Subcutaneous abdominal adipose tissue (tissue), 5 donors: ENCODE results near the gene PLK4.

ENCODE experiments used
- H3K27ac ChIP-seq: one replicate; pipeline ENCODE4 v1.7.0; 2013; ENCODE audit warnings: low read depth, mild to moderate bottlenecking, inconsistent platforms, low read length, moderate library complexity
- H3K27me3 ChIP-seq, 5 donors: one replicate each; pipeline ENCODE4 v1.7.0; 2013; ENCODE audit warnings: low read length in 5 of 5, inconsistent platforms in 1 of 5; ENCODE audit not compliant: control insufficient read depth in 5 of 5, insufficient read depth in 4 of 5
- H3K36me3 ChIP-seq, 5 donors: one replicate each; pipeline ENCODE4 v1.7.0; 2013; ENCODE audit warnings: low read length in 5 of 5; ENCODE audit not compliant: control insufficient read depth in 5 of 5, insufficient read depth in 5 of 5
- H3K4me1 ChIP-seq, 5 donors: one replicate each; pipeline ENCODE4 v1.7.0; 2013; ENCODE audit warnings: low read length in 5 of 5, mild to moderate bottlenecking in 3 of 5, moderate library complexity in 1 of 5; ENCODE audit not compliant: control insufficient read depth in 5 of 5, insufficient read depth in 5 of 5
- H3K4me3 ChIP-seq, 5 donors: one replicate each; pipeline ENCODE4 v1.7.0; 2013; ENCODE audit warnings: low read length in 5 of 5, low read depth in 1 of 5
- H3K9ac ChIP-seq, 5 donors: one replicate each; pipeline ENCODE4 v1.7.0; 2013; ENCODE audit warnings: low read length in 5 of 5, mild to moderate bottlenecking in 4 of 5, moderate library complexity in 3 of 5
- H3K9me3 ChIP-seq, 5 donors: one replicate each; pipeline ENCODE4 v1.7.0; 2013; ENCODE audit warnings: low read length in 5 of 5; ENCODE audit not compliant: control insufficient read depth in 5 of 5
- donor health status: healthy.
- donor health status: healthy.
- donor health status: healthy.
- donor health status: healthy.
- donor health status: healthy.

PLK4 gene

DNA sequence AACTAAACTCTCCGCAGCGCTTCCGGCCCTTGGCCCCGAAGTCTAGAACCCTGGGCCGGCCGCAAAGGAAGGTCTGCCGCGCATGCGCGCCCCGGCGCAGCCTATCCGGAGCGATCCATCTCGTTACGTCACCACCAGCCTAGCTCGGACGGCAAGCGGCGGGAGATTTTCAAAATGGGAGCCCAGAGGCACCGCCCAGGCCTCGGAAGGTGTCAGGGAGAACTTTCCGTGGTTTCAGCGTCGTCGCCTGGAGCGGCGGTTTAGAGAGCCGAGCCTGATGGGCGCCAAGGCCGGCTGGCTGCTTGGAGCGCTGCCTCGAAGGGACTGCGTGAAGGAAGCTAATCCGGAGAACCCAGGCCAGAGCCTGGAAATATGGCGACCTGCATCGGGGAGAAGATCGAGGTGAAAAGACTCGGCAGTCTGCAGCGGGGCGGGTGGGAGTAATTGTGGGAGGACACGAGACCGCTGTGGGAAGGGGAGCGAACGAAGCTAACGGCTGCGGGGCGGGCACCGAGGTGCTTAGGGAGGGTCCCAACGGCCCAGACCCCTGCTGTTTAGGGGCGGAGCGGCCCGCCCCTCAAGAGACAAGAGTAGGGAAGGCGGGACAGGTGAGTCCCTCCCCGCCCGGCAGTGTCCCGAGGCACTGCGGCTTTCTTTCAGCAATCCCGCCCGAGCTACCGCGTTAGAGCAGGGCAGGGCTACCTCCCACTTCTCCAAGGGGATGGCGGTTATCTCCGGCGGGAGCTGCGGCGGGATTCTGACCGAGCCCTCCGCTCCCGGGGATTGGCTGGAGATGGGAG, at the start of gene PLK4:
Gene PLK4 (plus strand): TSS at position 131 of the 800 bp plus-strand sequence. CDS start 242 bp downstream, at position 373.
- Histone ChIP-seq H3K9ac (peak within 1 kb of the TSS; percentile 60 to 91 (median 78)), H3K27ac (peak within 1 kb of the TSS; percentile 56), H3K4me1 (peaks cover 3 to 15% (median 13%) of the 10 kb centered on the region in 5 donors), H3K27me3 (no peaks in the 10 kb centered on the region), H3K9me3 (no peaks in the 10 kb centered on the region), H3K4me3 (peak within 1 kb of the TSS; percentile 83 to 99 (median 96)), H3K36me3 (peaks cover 0 to 5% (median 0%) of the 10 kb centered on the region in 5 donors)

DNA sequence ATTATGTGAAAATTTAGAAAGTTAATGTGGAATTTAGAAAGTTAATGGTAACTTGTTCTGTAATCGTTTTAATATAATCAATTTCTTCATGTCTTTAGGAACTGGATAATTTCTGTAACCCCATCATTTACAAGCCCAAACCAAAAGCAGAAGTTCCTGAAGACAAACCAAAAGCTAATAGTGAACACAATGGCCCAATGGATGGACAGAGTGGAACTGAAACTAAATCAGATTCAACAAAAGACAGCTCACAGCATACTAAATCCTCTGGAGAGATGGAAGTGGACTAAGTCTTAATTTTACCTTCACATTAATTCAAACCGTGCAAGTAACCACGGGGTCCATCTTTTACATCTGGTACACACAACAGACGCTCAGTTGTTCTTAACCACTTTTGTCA, 48.1 kb upstream of the PLK4 start:
- Histone ChIP-seq H3K9me3 (no peaks in the 10 kb centered on the region), H3K9ac (no peak overlapping the region), H3K4me1 (no peaks in the 10 kb centered on the region), H3K27me3 (no peaks in the 10 kb centered on the region), H3K36me3 (peaks cover 0 to 8% (median 0%) of the 10 kb centered on the region in 5 donors), H3K4me3 (no peak overlapping the region), H3K27ac (no peak overlapping the region)

DNA sequence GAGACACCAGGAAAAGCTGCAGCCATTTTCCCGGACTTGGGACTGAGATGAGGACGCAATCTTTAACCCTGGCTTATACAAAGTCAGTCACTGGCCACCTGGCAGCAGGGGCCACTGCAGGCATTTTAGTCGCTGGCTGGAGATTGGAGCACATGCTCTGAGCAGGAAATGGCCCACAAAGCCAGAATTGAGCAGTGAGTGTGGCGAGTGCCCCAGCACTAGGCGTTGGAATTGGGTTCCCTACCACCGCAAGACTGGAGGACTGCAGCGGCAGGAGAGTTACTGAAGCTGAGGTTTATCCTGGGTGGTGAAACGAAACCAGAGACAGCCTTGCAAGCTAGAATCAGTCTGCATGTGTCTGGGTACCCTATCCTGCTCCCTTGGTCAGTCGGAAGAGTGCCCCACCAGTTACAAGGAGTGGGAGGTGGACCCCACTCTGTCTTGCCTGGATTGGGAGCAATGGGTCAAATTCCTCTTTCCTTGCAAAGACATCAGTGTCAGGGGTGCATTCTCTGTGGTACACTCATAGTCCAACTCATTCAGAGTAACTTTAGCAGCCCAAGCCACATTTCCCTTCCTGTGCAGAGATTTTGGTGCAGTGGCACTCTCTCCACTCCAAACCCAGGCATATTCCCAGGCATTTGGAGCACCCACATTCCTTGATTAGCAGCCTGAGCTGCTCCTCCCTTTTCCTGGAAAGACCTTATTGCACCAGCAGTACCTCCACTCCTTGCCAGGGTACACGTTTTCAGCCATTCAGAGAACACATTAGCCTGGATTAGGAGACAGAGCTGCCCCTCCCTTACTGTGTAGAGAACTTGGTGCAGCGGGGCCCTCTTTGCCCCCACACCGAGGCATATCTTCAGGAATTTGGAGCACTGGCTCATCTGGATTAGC, 36.7 kb upstream of the PLK4 start:
- Histone ChIP-seq H3K9me3 (peaks cover 2 to 8% (median 5%) of the 10 kb centered on the region in 5 donors), H3K4me3 (no peak overlapping the region), H3K27me3 (no peaks in the 10 kb centered on the region), H3K27ac (no peak overlapping the region), H3K4me1 (no peaks in the 10 kb centered on the region), H3K36me3 (peaks cover 0 to 3% (median 0%) of the 10 kb centered on the region in 5 donors), H3K9ac (no peak overlapping the region)

DNA sequence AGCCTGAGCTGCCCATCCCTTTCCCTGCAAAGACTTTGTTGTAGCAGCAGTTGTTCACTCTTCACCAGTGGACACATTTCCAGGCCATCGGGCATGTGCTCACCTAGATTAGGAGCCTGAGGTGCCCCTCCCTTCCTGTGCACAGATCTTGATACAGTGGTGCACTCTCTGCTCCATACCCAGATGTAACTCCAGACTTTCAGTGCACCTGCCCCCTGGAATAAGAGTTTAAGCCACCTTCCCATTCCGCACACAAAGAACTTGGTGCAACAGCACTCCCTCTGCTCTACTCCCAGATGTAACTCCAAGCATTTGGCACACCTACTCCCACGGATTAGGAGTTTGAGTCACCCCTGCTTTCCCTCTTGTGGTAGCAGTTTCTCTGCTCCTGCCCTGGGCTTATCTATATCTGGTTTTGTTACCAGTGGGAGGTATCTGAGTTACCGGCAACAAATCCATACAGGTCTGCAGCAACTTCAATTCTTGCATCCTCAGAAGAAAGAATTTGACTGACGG, 36.0 kb upstream of the PLK4 start:
- H3K9me3 ChIP-seq: peaks cover 5 to 14% (median 7%) of the 10 kb centered on the region in 5 donors

DNA sequence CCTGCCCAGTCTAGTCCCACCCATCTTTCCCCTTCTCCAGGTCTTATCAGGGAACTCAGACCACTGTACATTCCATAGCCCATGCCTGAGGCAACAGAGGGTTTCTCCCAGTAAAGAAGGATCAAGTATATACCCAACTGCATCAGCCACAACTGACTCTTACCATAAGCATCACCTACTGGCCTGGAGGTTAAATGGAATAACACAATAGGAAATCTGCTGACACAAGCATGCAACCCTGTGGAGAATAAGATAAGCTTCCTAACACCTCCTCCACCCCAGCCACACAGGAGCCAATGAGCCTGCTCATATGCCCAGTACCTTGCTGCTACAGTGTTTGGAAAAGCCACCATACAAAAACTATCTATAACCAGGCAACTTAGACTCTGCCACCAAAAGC, 34.6 kb upstream of the PLK4 start:
- Histone ChIP-seq H3K9ac (no peak overlapping the region), H3K9me3 (peaks cover 10 to 23% (median 17%) of the 10 kb centered on the region in 5 donors), H3K36me3 (peaks cover 0 to 3% (median 0%) of the 10 kb centered on the region in 5 donors), H3K27me3 (no peaks in the 10 kb centered on the region), H3K4me3 (no peak overlapping the region), H3K4me1 (no peaks in the 10 kb centered on the region), H3K27ac (no peak overlapping the region)

More for the DNA sequence above, 36.0 kb upstream of the PLK4 start:
- H3K4me3 ChIP-seq: no peak overlapping the region
- no peak overlapping the region for H3K9ac ChIP-seq
- H3K4me1 ChIP-seq: no peaks in the 10 kb centered on the region
- H3K27ac ChIP-seq: no peak overlapping the region
- peaks cover 0 to 3% (median 0%) of the 10 kb centered on the region in 5 donors for H3K36me3 ChIP-seq
- no peaks in the 10 kb centered on the region for H3K27me3 ChIP-seq

DNA sequence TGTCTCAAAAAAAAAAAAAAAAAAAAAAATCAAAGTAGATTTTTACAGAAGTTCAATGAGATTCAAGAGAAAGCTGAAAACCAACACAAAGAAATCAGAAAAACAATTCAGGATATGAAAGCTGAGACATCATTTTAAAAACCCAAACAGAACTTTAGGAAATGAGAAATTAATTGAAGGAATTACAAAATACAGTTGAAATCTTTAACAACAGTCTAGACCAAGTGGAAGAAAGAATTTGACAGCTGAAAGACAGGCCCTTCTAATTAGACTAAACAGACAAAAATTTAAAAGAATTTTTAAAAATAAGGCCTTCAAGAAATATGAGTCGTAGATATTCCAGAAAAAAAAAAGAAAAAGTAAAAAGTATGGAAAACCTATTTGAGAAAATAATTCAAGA, 33.9 kb upstream of the PLK4 start:
- Histone ChIP-seq H3K9ac (no peak overlapping the region), H3K27me3 (no peaks in the 10 kb centered on the region), H3K9me3 (peaks cover 10 to 27% (median 17%) of the 10 kb centered on the region in 5 donors), H3K36me3 (peaks cover 0 to 3% (median 0%) of the 10 kb centered on the region in 5 donors), H3K4me1 (no peaks in the 10 kb centered on the region), H3K27ac (no peak overlapping the region), H3K4me3 (no peak overlapping the region)

DNA sequence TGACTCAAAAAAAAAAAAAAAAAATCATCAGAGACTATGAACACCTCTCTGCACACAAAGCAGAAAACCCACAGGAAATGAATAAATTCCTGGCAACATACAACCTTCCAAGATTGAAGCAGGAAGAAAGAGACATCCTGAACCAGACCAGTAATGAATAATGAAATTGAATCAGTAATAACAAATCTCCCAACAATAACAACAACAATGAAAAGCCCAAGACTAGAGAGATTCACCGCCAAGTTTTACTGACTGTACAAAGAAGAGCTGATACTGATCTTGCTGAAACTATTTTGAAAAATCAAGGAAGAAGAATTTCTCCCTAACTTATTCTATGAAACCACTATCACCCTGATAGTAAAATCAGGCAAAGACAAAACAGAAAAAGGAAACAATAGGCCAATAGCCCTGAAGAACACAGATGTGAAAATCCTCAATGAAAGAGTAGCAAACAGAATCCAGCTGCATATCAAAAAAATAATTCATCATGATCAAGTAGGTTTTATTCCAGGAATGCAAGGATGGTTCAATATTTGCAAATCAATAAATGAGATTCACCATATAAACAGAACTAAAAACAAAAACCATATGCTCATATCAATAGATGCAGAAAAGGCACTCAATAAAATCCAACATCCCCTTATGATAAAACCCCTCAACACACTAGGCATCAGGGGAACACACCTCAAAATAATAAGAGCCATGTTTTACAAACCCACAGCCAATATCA, 31.0 kb upstream of the PLK4 start:
- no peaks in the 10 kb centered on the region for H3K4me1 ChIP-seq
- no peaks in the 10 kb centered on the region for H3K27me3 ChIP-seq
- no peaks in the 10 kb centered on the region for H3K36me3 ChIP-seq
- peaks cover 10 to 27% (median 23%) of the 10 kb centered on the region in 5 donors for H3K9me3 ChIP-seq
- no peak overlapping the region for H3K27ac ChIP-seq
- H3K9ac ChIP-seq: no peak overlapping the region
- no peak overlapping the region for H3K4me3 ChIP-seq

DNA sequence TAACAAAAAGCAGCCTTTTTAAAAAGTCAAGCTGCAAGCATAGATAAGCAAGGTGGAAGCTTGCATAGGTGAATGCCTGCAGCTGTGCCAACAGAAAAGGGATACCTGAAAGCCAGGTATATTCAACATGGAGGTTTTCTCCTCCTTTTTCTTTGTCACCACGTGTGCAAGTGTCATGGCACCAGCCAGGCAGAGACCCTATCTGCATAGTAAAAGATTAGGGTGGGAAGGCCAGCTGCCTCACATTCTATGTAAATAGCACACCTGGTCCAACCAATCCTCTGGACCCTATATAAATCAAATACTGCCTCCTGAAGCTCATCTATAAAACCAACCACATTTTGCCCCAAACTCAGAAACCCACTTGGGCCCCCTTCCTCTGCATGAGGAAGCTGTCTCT, 28.0 kb upstream of the PLK4 start:
- Histone ChIP-seq H3K4me1 (peaks cover 0 to 11% (median 5%) of the 10 kb centered on the region in 5 donors), H3K36me3 (no peaks in the 10 kb centered on the region), H3K4me3 (no peak overlapping the region), H3K9me3 (peaks cover 7 to 24% (median 21%) of the 10 kb centered on the region in 5 donors), H3K27me3 (no peaks in the 10 kb centered on the region), H3K27ac (no peak overlapping the region), H3K9ac (no peak overlapping the region)

DNA sequence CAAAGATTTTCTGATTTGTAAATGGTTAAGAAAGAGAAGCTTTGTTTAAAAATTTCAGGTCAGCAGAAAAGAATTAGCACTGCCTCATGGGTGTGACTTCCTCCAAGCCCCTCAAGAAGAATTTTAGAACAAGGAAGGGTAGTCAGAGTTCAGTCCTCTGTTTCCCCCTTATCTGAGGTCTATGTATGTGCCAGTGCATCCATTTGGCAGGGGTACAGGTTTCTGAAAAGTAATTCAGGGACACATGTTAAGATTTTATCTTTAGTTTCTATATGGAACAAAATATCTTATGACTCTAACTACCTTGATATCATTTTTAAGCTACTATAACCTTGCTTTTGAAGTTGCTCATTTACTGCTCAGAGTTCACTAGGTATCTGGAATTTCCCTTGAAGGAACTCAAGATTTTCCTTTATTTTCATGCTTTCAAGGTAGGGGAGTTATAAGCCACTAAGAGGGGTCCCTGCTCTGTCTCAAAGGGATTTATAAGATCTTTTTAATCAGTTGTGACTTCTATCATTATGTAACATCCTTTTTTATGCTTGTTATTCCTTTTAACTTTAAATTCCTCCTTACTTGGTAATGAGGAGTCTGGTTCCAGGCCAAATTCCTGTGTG, 24.4 kb upstream of the PLK4 start:
- Histone ChIP-seq H3K9me3 (peaks cover 0 to 7% (median 3%) of the 10 kb centered on the region in 5 donors), H3K4me3 (no peak overlapping the region), H3K9ac (no peak overlapping the region), H3K36me3 (no peaks in the 10 kb centered on the region), H3K27ac (no peak overlapping the region), H3K4me1 (peaks cover 0 to 11% (median 5%) of the 10 kb centered on the region in 5 donors), H3K27me3 (no peaks in the 10 kb centered on the region)
